Measurements from ENCODE around the gene FARP2.

GRCh38 chr2:241323778-241324177 is 32.3 kb upstream of the FARP2 start:
- TF ChIP-seq CTCF (IDR thresholded peaks at IDR 0.05), result no peak
- TF ChIP-seq POLR2A (IDR thresholded peaks at IDR 0.05), result no peak
- no peak for TF ChIP-seq EP300 (IDR thresholded peaks at IDR 0.05)
